HepG2 (cell line): ENCODE results near the gene OTUD1.

ENCODE experiments used
- BHLHE40 ChIP-seq: IDR thresholded peaks from 2 replicates; pipeline ENCODE4 v1.6.1; 2011; ENCODE audit warnings: low read length, improper control_type of control experiment
- MIER3 ChIP-seq: IDR thresholded peaks from 2 replicates; pipeline ENCODE4 v1.6.1; 2016; ENCODE audit warnings: missing compliant biosample characterization, borderline replicate concordance
- NPAS2 ChIP-seq: sonication (generic); formaldehyde crosslinking; IDR thresholded peaks from 2 replicates; pipeline ENCODE4 v1.8.0; 2022; ENCODE audit warnings: mild to moderate bottlenecking, missing genetic modification reagents, borderline replicate concordance
- SALL2 ChIP-seq: sonication (generic); formaldehyde crosslinking; IDR thresholded peaks from 2 replicates; pipeline ENCODE4 v1.8.1; 2023; ENCODE audit warnings: mild to moderate bottlenecking, missing genetic modification reagents, inconsistent platforms
- ZSCAN30 ChIP-seq: sonication (generic); formaldehyde crosslinking; IDR thresholded peaks from 2 replicates; pipeline ENCODE4 v1.5.0; 2020; ENCODE audit warnings: mild to moderate bottlenecking, missing genetic modification reagents

- TF ChIP-seq SALL2 (CRISPR knock-in tag) = no peak
- no peak for TF ChIP-seq NPAS2 (CRISPR knock-in tag)
- no peak for TF ChIP-seq BHLHE40
- TF ChIP-seq ZSCAN30 (CRISPR knock-in tag) = no peak
- no peak for TF ChIP-seq MIER3 (CRISPR knock-in tag)
These were observed 22.7 kb downstream of the OTUD1 start for GRCh38 chr10:23461557-23461956.
